HEK293T (cell line): ENCODE results near the gene SLC35A4.
A peak's percentile ranks its signal among the peaks of the same experiment; 100 is the strongest.
"Not testable (repeated sequence)": the region's sequence is repeated elsewhere in the genome, so short reads cannot be mapped to it uniquely, and the experiment has no call there.

Experiments used
- CTCF ChIA-PET: fragments of 350-600 bp; formaldehyde crosslinking; extraction: SDS; loops from one replicate; lab custom pipeline; 2021; ENCODE audit warnings: antibody characterized with exemption, inconsistent platforms; lab: Yijun Ruan, JAX
- POLR2A ChIA-PET: fragments of 350-600 bp; formaldehyde crosslinking; extraction: SDS; loops from one replicate; lab custom pipeline; 2020; ENCODE audit warnings: antibody characterized with exemption, inconsistent platforms; lab: Yijun Ruan, JAX
- DNase-seq: peaks from one replicate; pipeline ENCODE4 v3.0.0; 2012; ENCODE audit warnings: mixed read lengths; ENCODE audit errors: extremely low spot score
- ARNT ChIP-seq: fragments of 450-650 bp; IDR thresholded peaks from 2 replicates; pipeline ENCODE4 v1.6.1; 2017; ENCODE audit warnings: mild to moderate bottlenecking
- BHLHE40 ChIP-seq: fragments of 450-650 bp; IDR thresholded peaks from 2 replicates; pipeline ENCODE4 v1.6.1; 2016; ENCODE audit warnings: mild to moderate bottlenecking, moderate library complexity, borderline replicate concordance
- CTBP1 ChIP-seq: fragments of 450-650 bp; IDR thresholded peaks from 2 replicates; pipeline ENCODE4 v1.6.1; 2016; ENCODE audit warnings: borderline replicate concordance
- ELF4 ChIP-seq: fragments of 450-650 bp; IDR thresholded peaks from 2 replicates; pipeline ENCODE4 v1.6.1; 2017; ENCODE audit warnings: antibody characterized with exemption
- FOXA1 ChIP-seq: fragments of 450-650 bp; IDR thresholded peaks from 2 replicates; pipeline ENCODE4 v1.6.1; 2016; ENCODE audit warnings: mild to moderate bottlenecking
- FOXK2 ChIP-seq: fragments of 450-650 bp; IDR thresholded peaks from 2 replicates; pipeline ENCODE4 v1.6.1; 2016; ENCODE audit warnings: mild to moderate bottlenecking
- FOXM1 ChIP-seq: fragments of 450-650 bp; IDR thresholded peaks from 2 replicates; pipeline ENCODE4 v1.6.1; 2017; ENCODE audit warnings: mild to moderate bottlenecking, borderline replicate concordance
- HDGF ChIP-seq: fragments of 450-650 bp; IDR thresholded peaks from 2 replicates; pipeline ENCODE4 v1.6.1; 2017; ENCODE audit warnings: antibody characterized with exemption, borderline replicate concordance
- L3MBTL2 ChIP-seq: fragments of 450-650 bp; conservative IDR thresholded peaks from 2 replicates; pipeline ENCODE4 v1.6.1; 2016; ENCODE audit warnings: mild to moderate bottlenecking
- LEF1 ChIP-seq: fragments of 450-650 bp; IDR thresholded peaks from 2 replicates; pipeline ENCODE4 v1.6.1; 2017; ENCODE audit warnings: mild to moderate bottlenecking, borderline replicate concordance
- NFRKB ChIP-seq: fragments of 450-650 bp; IDR thresholded peaks from 2 replicates; pipeline ENCODE4 v1.6.1; 2016; ENCODE audit warnings: mild to moderate bottlenecking, moderate library complexity
- PKNOX1 ChIP-seq: fragments of 450-650 bp; IDR thresholded peaks from 2 replicates; pipeline ENCODE4 v1.6.1; 2016
- SP1 ChIP-seq: fragments of 450-650 bp; IDR thresholded peaks from 2 replicates; pipeline ENCODE4 v1.6.1; 2017
- SUZ12 ChIP-seq: fragments of 450-650 bp; IDR thresholded peaks from 2 replicates; pipeline ENCODE4 v1.6.1; 2016; ENCODE audit warnings: mild to moderate bottlenecking
- TARDBP ChIP-seq: fragments of 450-650 bp; IDR thresholded peaks from 2 replicates; pipeline ENCODE4 v1.6.1; 2016
- ZNF384 ChIP-seq: fragments of 450-650 bp; IDR thresholded peaks from 2 replicates; pipeline ENCODE4 v1.6.1; 2016

Gene SLC35A4

GRCh38 chr5:140575309-140575708, 10.7 kb downstream of the SLC35A4 start:
- no peak for TF ChIP-seq FOXM1
- no peak for TF ChIP-seq ZNF384
- no peak for TF ChIP-seq CTBP1
- TF ChIP-seq L3MBTL2: no peak
- TF ChIP-seq LEF1: no peak
- TF ChIP-seq FOXA1: no peak
- TF ChIP-seq TARDBP: no peak
- no peak for TF ChIP-seq PKNOX1
- no peak for TF ChIP-seq HDGF
- TF ChIP-seq NFRKB: no peak
- no peak for TF ChIP-seq ARNT
- POLR2A ChIA-PET: interaction anchor here (1.3 kb wide), 1 partner anchor 18 kb away, joined by 3 read pairs; the partner anchor contains the start of gene SRA1
- peak; percentile 35 for DNase-seq
- CTCF ChIA-PET: no interaction called here

- TF ChIP-seq PKNOX1 (peak; percentile 22; the same call in 1 of the 2 replicates), LEF1 (no peak)
- DNase-seq: no peak
- CTCF ChIA-PET: interaction anchor here (0.6 kb wide), 1 partner anchor 460 kb away, joined by 3 read pairs; no protein-coding TSS in a partner anchor
- POLR2A ChIA-PET: interaction anchor here (0.6 to 1.3 kb wide), 2 partner anchors 11 to 19 kb away, joined by 3 read pairs; partner anchors contain the start of gene SRA1
Observed at GRCh38 chr5:140576776-140577201, 12.2 kb downstream of the SLC35A4 start.

GRCh38 chr5:140579188-140579747, 14.6 kb downstream of the SLC35A4 start:
- POLR2A ChIA-PET, DNase-seq, CTCF ChIA-PET: not testable (repeated sequence)

- TF ChIP-seq CTBP1: no peak
- TF ChIP-seq HDGF: no peak
- no peak for TF ChIP-seq FOXM1
- TF ChIP-seq L3MBTL2: no peak
- no peak for TF ChIP-seq ZNF384
- no peak for DNase-seq
- CTCF ChIA-PET: no interaction called here
- POLR2A ChIA-PET: no interaction called here
Observed at GRCh38 chr5:140587495-140587894, 22.9 kb downstream of the SLC35A4 start.

GRCh38 chr5:140588311-140589070, 23.9 kb downstream of the SLC35A4 start:
- POLR2A ChIA-PET: no interaction called here
- TF ChIP-seq SUZ12 (no peak), CTBP1 (no peak), LEF1 (no peak), PKNOX1 (no peak), HDGF (no peak), SP1 (no peak), BHLHE40 (no peak), FOXK2 (no peak), FOXM1 (no peak), ELF4 (no peak), FOXA1 (no peak), ZNF384 (no peak), TARDBP (no peak), NFRKB (no peak)
- no peak for DNase-seq
- CTCF ChIA-PET: interaction anchor here (0.5 kb wide), 1 partner anchor 46 kb away, joined by 4 read pairs; no protein-coding TSS in a partner anchor

GRCh38 chr5:140590861-140591260, 26.2 kb downstream of the SLC35A4 start:
- ChIA-PET POLR2A (interaction anchor here (1.1 kb wide), 1 partner anchor 57 kb away, joined by 3 read pairs; the partner anchor contains the start of genes IK and NDUFA2), CTCF (no interaction called here)

More at GRCh38 chr5:140590861-140591260, 26.2 kb downstream of the SLC35A4 start:
- TF ChIP-seq TARDBP (no peak), FOXK2 (no peak), L3MBTL2 (no peak), PKNOX1 (no peak), ELF4 (no peak), SP1 (no peak), ARNT (no peak), HDGF (no peak), BHLHE40 (no peak), CTBP1 (no peak), FOXM1 (no peak), FOXA1 (no peak), NFRKB (no peak)
- no peak for DNase-seq
